ENCODE data around the gene STUM.

The STUM gene

DNA sequence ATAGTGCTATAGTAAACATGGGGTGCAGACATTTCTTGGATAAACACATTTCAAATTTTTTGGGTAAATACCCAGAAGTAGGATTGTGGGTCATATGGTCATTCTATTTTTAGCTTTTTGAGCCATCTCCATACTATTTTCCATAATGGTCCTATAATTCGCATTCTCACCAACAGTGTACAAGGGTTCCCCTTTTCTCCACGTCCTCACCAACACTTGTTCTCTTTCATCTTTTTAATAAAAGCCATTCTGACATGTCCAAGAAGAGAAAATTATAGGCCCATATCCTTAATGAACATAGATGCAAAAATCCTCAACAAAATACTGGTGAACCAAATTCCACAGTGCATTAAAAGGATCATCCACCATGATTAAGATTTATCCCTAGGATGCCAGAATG, 8.9 kb downstream of the STUM start:
- DNase-seq (ENCODE audit: extremely low spot score, insufficient read length, low read depth) (no peak), FAIRE-seq (no peak)

DNA sequence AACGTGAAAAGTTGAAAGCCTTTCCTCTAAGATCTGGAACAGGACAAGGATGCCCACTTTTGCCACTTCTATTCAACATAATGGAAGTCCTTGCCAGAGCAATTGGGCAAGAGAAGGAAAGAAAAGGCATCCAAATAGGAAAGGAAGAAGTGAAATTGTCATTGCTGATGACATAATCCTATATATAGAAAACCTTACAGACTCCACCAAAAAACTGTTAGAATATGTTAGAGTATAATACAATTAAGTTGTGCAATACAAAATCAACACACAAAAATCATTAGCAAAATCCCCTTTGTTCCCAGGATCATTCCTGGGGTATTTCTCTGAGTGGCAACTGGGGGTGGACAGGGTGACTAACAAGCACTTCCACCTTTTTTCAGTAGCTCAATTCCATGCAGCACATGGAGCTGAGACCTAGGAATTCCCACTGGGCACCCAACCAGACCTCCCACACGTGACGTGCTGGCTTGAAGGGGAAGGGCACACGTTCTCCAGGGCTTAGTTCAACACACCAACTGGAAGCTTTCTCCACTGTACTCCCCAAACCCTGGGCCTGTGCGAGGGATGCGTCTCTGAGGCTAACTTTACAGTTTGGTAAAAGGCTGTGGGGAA, 9.6 kb downstream of the STUM start:
- FAIRE-seq (no peak), DNase-seq (ENCODE audit: extremely low spot score, insufficient read length, low read depth) (no peak)

DNA sequence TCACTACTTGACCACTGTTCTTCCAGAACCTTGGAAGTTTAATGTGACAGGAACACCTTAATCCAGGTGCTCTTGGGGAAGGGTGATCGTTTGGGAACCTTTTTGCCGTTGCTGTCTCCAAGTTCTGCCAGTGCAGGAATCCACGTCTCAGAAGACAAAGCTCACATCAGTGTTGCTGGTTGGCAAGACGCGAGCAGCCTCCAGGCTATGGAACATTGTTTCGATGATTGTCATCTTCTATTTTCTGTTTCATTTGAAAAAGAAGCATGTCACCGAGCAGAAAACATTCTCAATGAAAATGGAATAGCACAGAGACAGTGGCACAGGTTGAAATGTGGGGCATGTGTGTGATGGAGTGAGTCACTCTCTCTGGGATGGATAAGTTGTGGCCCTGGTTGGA, 11.7 kb downstream of the STUM start:
- DNase-seq (ENCODE audit: extremely low spot score, insufficient read length, low read depth) (no peak), FAIRE-seq (no peak)

DNA sequence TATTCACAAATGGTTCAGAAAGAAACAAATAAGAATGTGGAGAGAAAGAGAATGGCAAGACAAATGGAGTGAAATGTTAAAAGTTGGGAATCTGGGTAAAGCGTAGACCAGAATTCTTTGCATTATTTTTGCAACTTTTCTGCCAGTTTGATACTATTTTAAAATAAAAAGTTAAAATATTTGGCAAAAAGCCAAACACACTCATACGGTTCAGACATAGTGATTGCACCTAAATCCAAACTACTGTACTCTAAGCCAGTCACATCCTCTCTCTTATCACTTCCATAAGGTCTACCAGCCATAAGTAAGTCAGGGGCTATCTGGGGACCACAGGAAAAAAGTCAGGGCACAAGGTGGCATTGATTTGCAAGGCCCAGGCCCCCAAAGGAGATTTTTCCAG, 14.4 kb downstream of the STUM start:
- DNase-seq (ENCODE audit: extremely low spot score, insufficient read length, low read depth) (no peak), FAIRE-seq (no peak)

DNA sequence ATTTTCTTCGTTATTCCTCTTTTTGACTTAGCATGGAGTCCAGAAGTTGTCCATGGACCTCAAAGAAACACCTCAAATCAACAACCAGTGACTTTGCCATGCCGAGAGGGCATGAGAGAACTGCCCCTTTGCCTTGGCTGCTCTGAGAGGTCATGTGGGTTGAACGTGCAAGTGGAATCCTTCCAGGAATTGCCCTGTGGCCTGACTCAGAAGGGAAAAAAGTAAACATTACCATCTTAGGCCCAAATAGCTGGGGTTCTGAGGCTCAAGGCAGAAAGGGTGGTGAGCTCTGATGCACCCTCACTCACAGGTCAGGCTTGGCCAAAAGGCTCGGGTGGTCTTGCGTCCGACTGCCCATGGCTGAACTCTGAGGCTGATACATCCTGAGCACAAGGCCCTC, 15.1 kb downstream of the STUM start:
- FAIRE-seq: no peak
- DNase-seq (ENCODE audit: extremely low spot score, insufficient read length, low read depth): no peak

DNA sequence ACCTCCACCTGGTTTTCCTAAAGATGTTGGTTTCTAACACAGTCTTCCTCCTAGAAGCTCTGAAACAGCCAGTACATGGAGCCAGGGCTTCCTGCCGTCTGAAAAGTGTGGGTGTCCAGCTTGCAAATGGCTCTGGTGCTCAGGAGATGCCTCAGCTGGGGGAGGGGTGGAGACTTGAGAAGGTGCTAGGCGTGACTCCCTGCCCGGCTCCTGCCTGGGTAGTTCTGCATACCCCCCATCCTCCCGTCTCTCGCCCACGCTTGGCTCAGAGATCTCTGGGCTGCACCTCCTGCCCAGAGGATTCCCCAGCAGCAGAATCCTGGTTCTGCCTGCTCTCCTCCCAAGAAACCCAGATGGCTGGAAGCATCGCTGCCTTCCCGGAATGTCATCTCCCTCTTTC, 16.9 kb downstream of the STUM start:
- DNase-seq (ENCODE audit: extremely low spot score, insufficient read length, low read depth) (no peak), FAIRE-seq (no peak)

DNA sequence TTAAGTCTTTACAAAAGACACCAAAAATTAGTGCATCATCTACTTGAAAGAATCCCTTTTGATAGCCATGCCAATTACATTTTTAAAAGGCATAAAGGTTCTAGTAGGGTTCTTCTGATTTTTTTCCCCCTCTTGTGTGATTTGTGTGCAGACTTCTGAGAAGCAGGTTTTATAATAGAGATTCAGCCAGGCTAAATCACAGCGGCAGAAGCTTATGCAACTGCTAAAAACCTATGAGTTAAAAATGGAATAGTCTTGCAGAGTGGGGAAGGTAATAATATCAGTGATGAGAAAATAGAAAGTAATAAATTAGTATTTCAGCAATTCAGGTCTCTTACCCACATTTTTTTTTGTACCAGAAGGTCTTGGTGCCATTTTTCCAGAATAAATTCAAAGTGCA, 17.7 kb downstream of the STUM start:
- FAIRE-seq (no peak), DNase-seq (ENCODE audit: extremely low spot score, insufficient read length, low read depth) (no peak)

DNA sequence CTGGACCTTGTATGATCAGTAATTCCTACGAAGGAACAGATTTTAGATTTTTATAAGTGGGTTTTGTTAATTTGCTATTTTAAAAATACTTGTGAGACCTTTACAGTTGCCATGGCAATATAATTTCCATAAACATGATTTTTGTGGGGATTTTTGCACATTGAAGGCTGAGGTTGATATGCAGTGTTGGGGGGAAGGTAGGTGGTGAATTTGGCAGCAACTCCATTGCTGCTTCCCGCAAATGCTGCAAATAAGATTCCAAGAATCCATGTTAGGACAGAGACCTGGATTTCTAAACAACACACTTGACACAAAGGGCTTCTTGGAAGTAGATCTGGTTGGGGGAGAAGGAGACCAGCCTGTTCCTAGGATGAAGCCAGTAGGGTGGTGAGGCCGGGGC, 18.2 kb downstream of the STUM start:
- FAIRE-seq (no peak), DNase-seq (ENCODE audit: extremely low spot score, insufficient read length, low read depth) (no peak)

DNA sequence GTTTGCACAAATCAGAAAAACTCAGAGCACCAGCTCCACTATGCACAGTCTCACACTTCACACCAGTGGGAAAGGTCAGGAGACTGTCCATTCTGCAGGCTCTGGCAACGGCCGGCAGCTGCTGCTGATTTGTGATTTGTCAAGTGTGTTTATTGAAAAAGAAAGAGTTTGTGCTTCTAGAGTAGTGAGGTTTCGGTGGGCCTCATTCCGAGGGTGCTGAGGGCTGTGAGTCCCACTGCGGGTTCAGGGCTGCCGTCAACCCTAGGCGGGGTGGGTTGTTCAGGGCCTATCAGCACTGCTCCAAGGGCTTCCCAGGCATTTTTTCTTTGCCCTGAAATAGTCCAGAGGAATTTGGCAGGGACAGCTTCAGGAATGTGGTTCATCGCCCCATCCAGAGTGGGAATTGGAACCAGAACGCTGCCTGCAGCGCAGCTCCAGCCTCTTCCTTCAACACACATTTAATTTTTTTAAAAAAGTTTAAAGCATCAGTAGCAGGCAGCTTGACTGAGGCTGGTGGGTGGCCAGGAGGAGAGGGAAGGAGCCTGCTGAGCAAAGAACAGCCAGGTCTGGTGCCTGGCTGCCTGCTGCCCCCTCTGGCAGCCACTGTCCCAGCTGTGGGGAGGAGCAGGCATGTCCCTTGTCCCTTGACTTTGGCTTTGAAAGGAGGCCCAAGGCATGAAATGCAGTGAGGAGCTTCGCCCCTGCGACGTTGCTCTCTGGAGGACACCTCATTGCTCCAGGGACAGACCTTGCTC, 19.7 kb downstream of the STUM start:
- DNase-seq (ENCODE audit: extremely low spot score, insufficient read length, low read depth): no peak

DNA sequence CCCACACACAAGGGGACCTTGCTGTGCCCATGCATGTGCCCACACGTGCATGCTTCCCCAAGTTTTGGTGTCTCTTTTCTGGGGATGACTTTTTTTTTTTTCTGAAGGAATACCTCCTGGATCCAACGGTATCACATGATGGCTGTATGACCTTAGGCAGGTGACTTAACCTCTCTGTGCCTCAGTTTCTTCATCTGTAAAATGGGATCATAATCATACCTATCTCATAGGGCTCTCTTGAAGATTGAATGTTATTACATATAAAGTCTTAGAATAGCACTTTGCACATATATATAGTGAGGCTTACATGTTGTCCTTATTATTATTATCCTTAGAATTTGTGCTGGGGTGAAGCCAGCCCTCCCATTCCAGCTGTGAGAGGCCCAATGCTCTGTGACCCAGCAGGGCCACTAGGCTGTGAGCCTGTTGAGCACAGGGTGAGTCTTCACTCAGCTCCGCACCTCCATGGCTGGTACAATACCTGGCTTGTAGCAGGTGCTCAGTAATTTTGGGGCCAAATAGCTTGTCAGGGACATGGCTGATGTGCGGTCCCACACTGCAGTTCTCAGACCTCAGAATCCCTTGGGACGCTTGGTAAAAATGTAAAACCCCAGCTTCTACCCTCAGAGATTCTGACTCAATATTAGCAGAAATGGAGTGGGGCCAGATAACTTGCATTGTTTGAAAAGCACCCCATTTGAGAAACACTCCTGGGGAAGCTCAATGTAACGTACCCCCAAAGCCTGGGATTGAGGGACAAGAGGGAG, 20.6 kb downstream of the STUM start:
- no peak for FAIRE-seq
- no peak for DNase-seq (ENCODE audit: extremely low spot score, insufficient read length, low read depth)

More for the DNA sequence above, 19.7 kb downstream of the STUM start:
- FAIRE-seq: no peak

DNA sequence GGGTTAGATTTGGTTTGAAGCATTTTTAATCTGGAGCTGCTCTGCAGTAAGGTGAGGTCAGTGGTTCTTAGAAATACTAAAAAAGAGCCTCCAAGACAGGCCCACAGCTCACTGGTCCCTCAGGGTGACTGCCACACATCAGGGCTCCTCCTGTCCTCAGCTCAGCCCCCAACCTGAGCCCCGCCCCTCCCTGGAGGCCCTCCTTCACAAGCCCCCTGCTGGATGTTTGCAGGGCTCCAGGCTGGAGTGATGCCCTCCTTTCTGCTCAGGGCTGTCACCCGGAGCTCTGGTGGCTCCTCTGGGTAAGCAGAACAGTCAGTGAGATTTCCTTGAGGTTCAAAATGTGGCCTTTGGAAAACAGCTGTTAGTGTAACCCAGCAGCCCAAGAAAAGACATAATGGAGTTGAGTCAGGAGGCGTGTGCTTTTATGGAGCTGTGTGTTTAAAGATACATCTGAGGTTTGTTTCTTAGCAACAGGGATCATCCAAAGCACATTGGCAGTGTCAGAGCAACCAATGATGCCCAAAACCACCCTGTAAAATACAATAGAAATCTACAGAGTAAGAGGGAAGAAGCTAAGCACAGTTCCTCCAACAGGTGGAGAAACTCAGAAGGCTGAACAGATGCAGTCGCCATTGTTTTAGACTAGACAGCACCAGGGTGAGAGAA, 21.4 kb downstream of the STUM start:
- no peak for FAIRE-seq
- no peak for DNase-seq (ENCODE audit: extremely low spot score, insufficient read length, low read depth)

DNA sequence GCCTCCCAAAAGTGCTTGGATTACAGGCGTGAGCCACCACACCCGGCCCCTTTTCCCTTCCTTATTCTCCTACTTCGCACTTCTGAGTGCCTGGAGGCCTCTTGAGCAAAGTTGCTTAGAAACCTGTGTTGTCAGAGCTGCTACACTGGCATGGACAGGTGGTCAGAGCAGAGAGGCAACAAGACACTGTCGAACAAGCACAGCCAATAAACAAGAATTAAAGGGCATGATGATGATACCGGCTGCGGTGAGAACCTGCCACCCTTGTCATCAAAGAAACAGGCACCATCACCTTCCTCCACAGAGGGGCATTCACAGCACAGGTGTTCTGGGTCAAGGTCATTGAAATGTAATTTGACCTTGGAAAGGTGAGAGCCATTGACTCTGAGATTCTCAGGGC, 23.3 kb downstream of the STUM start:
- no peak for DNase-seq (ENCODE audit: extremely low spot score, insufficient read length, low read depth)
- FAIRE-seq: no peak

DNA sequence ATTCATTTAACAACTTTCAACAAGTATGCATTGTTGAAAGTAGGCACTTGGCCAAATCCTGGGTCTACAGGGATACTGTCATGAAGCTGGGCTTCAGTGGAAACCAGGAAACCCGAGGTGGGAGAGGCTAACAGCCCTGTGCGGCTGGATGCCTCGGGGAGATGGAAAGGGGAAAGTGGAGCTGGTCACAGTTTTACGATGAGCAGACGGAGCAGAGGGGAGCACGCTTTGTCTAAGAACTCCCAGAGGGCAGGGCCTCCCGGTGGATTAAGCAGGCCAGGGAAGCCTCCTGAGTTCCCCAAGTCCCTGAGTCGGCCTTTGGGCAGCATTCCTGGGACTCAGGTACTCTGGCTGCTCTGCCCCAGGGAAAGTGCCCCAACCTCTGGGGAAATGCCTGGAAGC, 23.8 kb downstream of the STUM start:
- FAIRE-seq (no peak), DNase-seq (ENCODE audit: extremely low spot score, insufficient read length, low read depth) (no peak)

DNA sequence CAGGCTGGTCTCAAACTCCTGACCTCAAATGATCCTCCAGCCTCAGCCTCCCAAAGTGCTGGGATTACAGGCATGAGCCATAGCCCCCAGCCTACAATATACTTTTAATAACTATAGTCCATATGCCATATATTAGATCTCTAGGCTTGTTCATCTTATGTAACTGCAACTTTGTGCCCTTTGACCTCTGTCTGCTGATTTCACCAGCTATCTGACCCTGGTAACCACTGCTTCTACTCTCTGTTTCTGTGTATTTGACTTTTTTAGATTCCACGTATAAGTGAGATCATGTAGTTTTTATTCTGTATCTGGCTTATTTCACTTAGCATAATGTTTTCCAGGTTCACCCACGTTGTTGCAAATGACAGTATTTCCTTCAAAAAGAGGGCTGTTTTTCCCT, 25.5 kb downstream of the STUM start:
- FAIRE-seq (no peak), DNase-seq (ENCODE audit: extremely low spot score, insufficient read length, low read depth) (no peak)

DNA sequence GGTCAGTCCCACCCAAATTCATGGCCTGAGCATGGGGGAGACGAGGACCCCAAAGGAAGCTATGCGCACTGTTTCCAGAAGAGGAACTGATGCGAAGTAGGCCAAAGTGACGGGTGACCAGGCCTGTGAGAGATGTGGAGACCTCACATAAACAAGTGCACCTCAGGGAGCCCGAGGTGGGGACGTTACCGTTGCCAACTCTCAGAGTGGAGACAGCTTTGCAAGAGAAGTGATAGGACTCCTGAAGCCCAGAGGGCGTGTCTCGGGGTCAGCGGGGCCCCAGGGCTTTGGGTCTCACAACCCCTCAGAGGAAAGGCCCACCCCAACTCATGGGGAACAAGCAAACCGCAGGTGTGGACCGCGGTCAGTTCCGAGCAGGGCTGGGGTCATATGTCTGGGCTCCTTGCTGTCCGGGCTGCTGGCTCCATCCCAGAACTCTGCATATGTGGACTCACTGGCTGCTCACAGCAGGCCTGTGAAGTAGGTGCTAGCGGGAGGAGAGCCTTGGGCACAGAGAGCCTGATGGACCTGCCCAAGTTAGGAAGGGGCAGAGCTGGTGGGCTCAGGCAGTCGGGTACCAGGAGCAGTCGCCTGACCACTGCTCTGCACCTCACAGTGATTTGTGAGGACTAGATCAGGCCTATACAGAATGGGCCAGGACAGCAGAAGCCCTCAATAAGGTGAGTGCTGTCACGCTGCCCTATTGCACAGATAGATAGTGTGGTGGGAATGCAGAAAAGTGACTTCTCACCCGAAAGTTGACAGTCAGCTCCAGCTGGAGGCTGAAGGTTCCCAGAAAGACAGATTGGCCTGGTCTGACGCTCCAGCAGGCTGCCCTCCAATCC, 26.2 kb downstream of the STUM start:
- DNase-seq (ENCODE audit: extremely low spot score, insufficient read length, low read depth): no peak
- FAIRE-seq: no peak

DNA sequence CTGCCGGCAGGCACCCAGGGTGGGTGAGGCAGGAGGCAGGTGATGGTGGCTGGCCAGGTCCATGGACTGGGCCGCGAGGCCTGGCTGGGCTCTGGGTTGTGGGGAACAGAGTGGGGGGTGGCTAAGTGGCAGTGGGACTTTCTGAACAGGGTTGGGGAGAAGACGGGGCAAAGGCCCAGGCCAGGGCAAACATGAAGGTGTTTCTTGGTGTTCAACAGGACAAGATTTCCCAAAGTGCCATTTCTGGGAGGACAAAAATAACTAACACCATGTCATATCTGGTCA, 26.8 kb downstream of the STUM start:
- FAIRE-seq: no peak
- no peak for DNase-seq (ENCODE audit: extremely low spot score, insufficient read length, low read depth)

DNA sequence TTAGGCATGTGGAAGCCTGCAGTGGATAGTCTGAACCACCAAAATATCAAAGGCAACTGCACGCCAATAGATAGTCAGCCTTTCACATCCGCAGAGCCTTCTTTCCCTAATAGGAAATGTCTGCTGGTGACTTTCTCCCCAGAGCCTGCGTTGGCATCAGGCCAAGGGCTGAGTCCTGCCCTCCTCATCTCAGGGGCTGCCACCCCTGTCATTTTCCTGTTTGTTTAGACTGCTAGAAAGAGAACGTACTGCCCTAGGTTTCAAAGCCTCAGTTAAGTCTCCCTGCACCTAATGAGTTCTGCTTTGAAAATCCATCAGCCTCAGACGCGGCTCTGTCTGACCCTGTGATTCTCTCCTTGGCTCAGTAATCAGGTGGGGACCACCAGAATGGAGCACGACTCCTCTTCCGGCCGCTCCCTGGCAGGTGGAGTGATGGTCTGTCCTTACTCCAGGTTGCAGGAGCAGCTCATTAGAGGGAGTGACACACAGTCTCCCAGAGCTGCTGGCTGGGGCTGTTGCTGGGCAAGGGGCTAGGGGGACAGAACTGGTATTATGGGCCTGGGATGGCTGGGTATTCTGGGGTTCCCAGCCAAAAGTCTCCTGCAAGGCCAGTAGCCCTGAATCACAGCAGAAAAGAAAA, 27.3 kb downstream of the STUM start:
- DNase-seq (ENCODE audit: extremely low spot score, insufficient read length, low read depth): no peak
- FAIRE-seq: no peak

DNA sequence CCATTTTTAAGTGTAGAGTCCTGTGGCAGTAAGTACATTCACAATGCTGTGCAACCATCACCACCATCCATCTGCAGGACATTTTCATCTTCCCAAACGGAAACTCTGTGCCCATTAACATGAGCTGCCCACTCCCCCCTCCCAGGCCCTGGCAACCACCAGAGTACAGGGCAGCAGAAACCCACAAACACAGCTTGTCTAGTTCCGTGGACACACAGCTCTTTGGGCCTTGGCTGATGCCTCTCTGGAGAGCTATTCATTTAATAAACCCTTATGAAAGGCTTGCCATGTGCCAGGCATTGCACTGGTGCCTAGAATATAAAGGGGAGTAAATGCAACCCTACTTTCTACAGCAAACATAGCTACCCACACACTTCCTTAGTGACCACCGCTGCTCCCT, 28.0 kb downstream of the STUM start:
- FAIRE-seq (no peak), DNase-seq (ENCODE audit: extremely low spot score, insufficient read length, low read depth) (no peak)

DNA sequence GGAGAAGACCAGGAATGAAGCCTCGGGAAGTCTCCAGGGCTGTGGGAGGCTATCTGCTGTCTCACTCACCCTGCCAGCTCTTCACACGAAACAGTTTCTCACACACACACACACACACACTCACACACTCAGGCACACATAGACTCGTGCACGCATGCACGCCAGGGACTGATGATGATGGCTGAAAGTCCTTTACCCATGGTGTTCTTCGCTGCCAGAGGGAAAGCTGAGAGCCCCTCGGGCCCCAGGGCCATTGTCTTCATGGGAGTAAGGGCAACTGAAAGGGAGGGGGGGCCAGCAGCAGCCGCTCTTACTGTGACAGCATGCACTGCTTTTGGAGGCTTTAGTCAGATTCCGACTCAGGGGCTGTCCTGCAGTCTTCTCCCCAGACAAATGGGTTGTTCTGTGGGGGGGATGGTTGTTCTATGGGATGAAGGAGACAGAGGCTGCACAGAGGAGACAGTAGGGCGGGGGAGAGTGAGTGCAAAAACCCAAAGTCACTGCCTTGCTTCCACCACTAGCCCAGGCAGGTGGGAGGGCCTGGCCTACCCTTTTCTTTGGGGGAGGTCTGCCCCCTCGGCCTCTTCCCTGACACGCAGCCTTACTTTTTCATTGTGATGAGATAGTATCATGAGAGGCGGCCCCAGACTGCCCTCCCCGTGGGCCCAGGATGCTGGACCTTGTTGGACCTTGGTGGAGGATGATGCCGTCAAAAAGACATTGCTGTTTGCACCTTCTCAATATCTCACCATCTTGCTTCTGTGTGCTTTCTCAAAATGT, 29.0 kb downstream of the STUM start:
- FAIRE-seq (no peak), DNase-seq (ENCODE audit: extremely low spot score, insufficient read length, low read depth) (no peak)
